Smooth muscle cell (in vitro differentiated cells): Measurements from ENCODE around the gene RPGRIP1. TPM values are rescaled to one million over a fixed set of nuclear protein-coding genes. Genes with fewer than 3 reads are reported as not detected.
"Not testable (repeated sequence)": the region's sequence is repeated elsewhere in the genome, so short reads cannot be mapped to it uniquely, and the experiment has no call there.

Experiments
- DNase-seq: peaks from one replicate; lab custom pipeline; 2025; ENCODE audit not compliant: unreplicated experiment; lab: John Stamatoyannopoulos, UW
- H2AFZ ChIP-seq: fragments of 200-600 bp; sonication (generic); 2 replicates; pipeline ENCODE4 v1.6.0; 2016; ENCODE audit warnings: antibody characterized with exemption, low read depth, mild to moderate bottlenecking
- H3F3A ChIP-seq: fragments of 200-600 bp; sonication (generic); 2 replicates; pipeline ENCODE4 v1.6.0; 2017; ENCODE audit warnings: antibody characterized with exemption, low read depth
- H3K27ac ChIP-seq: fragments of 200-600 bp; sonication (generic); 2 replicates; pipeline ENCODE4 v1.5.1; 2016; ENCODE audit warnings: low read depth, mild to moderate bottlenecking
- H3K27me3 ChIP-seq: fragments of 200-600 bp; sonication (generic); 2 replicates; pipeline ENCODE4 v1.6.1; 2016; ENCODE audit warnings: low read depth, mild to moderate bottlenecking
- H3K36me3 ChIP-seq: fragments of 200-600 bp; sonication (generic); 2 replicates; pipeline ENCODE4 v1.5.1; 2016; ENCODE audit warnings: low read depth
- H3K4me1 ChIP-seq: fragments of 200-600 bp; sonication (generic); 2 replicates; pipeline ENCODE4 v1.5.1; 2016; ENCODE audit warnings: low read depth
- H3K4me2 ChIP-seq: fragments of 200-600 bp; sonication (generic); 2 replicates; pipeline ENCODE4 v1.6.0; 2016; ENCODE audit warnings: mild to moderate bottlenecking
- H3K4me3 ChIP-seq: fragments of 200-600 bp; sonication (generic); 2 replicates; pipeline ENCODE4 v1.5.1; 2016; ENCODE audit warnings: mild to moderate bottlenecking
- H3K79me2 ChIP-seq: fragments of 200-600 bp; sonication (generic); 2 replicates; pipeline ENCODE4 v1.6.0; 2016; ENCODE audit warnings: low read depth, mild to moderate bottlenecking
- H3K9ac ChIP-seq: fragments of 200-600 bp; sonication (generic); 2 replicates; pipeline ENCODE4 v1.6.0; 2016; ENCODE audit warnings: low read depth
- H3K9me3 ChIP-seq: fragments of 200-600 bp; sonication (generic); replicated peaks from 2 replicates; pipeline ENCODE4 v1.5.1; 2016; ENCODE audit warnings: low read depth
- H4K20me1 ChIP-seq: fragments of 200-600 bp; sonication (generic); 2 replicates; pipeline ENCODE4 v1.6.0; 2016; ENCODE audit warnings: low read depth
- WGBS: methylation state at CpG from one replicate; pipeline ENCODE4 v1.1.7; 2016; ENCODE audit warnings: low lambda C conversion rate; 5-methylcytosine and 5-hydroxymethylcytosine counted together
- polyA plus RNA-seq: library from polyadenylated mRNA; unstranded; fragments of >200 nt; fragmentation: Nextera tagmentation; extraction: Ambion mirVana; gene quantifications from 2 replicates; pipeline ENCODE4 v1.2.1, GENCODE V29; 2016
- total RNA-seq: library from RNA; depleted of rRNA; stranded (reverse); fragments of >200 nt; gene quantifications from 2 replicates; pipeline ENCODE4 v1.2.3, GENCODE V29; 2014
- TF ChIP-seq, protein P1 (sequence below): fragments of 200-600 bp; sonication (generic); IDR thresholded peaks from 2 replicates; pipeline ENCODE4 v1.5.1; 2017; ENCODE audit warnings: borderline replicate concordance, mild to moderate bottlenecking, antibody characterized with exemption; ENCODE audit not compliant: insufficient read depth, poor library complexity, severe bottlenecking

The RPGRIP1 gene
- total and polyA plus RNA-seq, 2 experiments from 2014 or later, result not detected

DNA sequence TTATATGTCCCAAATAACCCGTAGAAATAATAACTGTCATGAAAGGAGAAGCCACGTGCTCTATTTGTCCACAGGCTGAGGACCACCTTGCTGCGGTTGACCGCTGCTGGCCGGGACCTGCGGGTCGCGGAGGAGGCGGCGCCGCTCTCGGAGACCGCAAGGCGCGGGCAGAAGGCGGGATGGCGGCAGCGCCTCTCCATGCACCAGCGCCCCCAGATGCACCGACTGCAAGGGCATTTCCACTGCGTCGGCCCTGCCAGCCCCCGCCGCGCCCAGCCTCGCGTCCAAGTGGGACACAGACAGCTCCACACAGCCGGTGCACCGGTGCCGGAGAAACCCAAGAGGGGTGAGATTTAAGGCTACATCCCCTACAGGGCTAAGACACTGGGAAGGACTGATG, 21.0 kb downstream of the RPGRIP1 start:
- no peak for DNase-seq
- Histone ChIP-seq H3K36me3 (no peaks in the 10 kb centered on the region), H2AFZ (no peak overlapping the region), H3K79me2 (no peaks in the 10 kb centered on the region), H3K4me1 (peaks cover 7% of the 10 kb centered on the region), H3K27me3 (peaks cover 36% of the 10 kb centered on the region), H3K9me3 (no peaks in the 10 kb centered on the region), H3K9ac (no peak overlapping the region), H3K4me3 (peak overlapping the region; percentile 33), H3F3A (no peaks in the 10 kb centered on the region), H3K4me2 (peak overlapping the region; percentile 78), H4K20me1 (no peaks in the 10 kb centered on the region), H3K27ac (no peak overlapping the region)
- TF ChIP-seq, protein P1, sequence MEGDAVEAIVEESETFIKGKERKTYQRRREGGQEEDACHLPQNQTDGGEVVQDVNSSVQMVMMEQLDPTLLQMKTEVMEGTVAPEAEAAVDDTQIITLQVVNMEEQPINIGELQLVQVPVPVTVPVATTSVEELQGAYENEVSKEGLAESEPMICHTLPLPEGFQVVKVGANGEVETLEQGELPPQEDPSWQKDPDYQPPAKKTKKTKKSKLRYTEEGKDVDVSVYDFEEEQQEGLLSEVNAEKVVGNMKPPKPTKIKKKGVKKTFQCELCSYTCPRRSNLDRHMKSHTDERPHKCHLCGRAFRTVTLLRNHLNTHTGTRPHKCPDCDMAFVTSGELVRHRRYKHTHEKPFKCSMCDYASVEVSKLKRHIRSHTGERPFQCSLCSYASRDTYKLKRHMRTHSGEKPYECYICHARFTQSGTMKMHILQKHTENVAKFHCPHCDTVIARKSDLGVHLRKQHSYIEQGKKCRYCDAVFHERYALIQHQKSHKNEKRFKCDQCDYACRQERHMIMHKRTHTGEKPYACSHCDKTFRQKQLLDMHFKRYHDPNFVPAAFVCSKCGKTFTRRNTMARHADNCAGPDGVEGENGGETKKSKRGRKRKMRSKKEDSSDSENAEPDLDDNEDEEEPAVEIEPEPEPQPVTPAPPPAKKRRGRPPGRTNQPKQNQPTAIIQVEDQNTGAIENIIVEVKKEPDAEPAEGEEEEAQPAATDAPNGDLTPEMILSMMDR, result no peak
- 3% methylated on average over 29 of the region's 30 CpGs for WGBS

DNA sequence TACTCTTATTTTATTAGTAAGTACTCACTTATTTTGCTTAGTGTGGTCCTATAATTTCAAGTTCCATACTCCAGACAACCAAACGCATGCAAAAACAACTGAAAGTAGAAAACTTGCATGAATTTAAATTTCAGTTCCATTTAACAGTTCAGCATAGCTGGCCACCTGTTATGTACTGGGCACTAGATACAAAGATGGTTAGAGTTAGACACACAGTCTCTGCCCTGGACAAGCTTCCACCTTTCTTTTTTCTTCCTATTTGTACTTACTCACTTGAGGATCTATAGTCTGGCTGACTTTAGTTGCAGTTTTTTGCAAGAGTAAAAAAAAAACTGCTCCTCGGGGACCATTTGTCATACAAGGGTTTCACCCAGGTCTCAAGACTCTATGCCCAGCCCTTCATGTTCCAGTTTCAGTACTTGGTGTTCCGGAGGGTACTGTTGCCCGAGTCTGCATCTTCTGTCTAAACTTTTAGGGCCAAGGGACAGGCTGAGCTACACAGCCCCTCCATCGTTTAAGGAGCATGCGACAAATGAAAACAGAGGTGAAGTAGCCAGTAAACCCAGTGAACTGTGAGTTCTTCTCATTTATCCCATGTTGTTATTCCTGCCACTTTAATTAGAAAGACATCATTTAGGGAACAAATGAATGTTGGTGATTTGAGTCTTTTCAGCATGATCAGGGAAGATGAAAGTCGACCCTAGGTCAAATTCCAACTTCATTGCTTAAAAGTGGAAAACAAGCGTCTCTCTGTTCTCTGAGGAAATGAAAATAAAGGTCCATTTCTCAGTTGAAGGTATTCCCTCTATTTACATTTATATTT, 22.3 kb downstream of the RPGRIP1 start:
- Histone ChIP-seq H2AFZ (no peak overlapping the region), H3K27me3 (peaks cover 36% of the 10 kb centered on the region), H4K20me1 (no peaks in the 10 kb centered on the region), H3K36me3 (no peaks in the 10 kb centered on the region), H3K4me3 (no peak overlapping the region), H3K9me3 (no peaks in the 10 kb centered on the region), H3K27ac (no peak overlapping the region), H3K79me2 (no peaks in the 10 kb centered on the region), H3K4me1 (peaks cover 7% of the 10 kb centered on the region), H3F3A (no peaks in the 10 kb centered on the region), H3K4me2 (no peak overlapping the region), H3K9ac (no peak overlapping the region)
- DNase-seq, result no peak
- WGBS, result 93% methylated on average over 8 of the region's 8 CpGs
- TF ChIP-seq, protein P1, result no peak

GRCh38 chr14:21302836-21303140, 22.9 kb downstream of the RPGRIP1 start:
- 100% methylated on average over 2 of the region's 2 CpGs for WGBS
- H2AFZ ChIP-seq, H3K9me3 ChIP-seq, H3K4me1 ChIP-seq, H3K27ac ChIP-seq, DNase-seq, H3K79me2 ChIP-seq, H3K4me3 ChIP-seq, H3K4me2 ChIP-seq, H4K20me1 ChIP-seq, H3K9ac ChIP-seq, H3K36me3 ChIP-seq, H3F3A ChIP-seq: not testable (repeated sequence)
- H3K27me3 ChIP-seq, result peaks cover 36% of the 10 kb centered on the region

- H3K4me3 ChIP-seq, result peak overlapping the region; percentile 53
- peaks cover 7% of the 10 kb centered on the region for H3F3A ChIP-seq
- H3K9ac ChIP-seq, result no peak overlapping the region
- DNase-seq, result no peak
- H2AFZ ChIP-seq, result peak overlapping the region; percentile 98
- no peaks in the 10 kb centered on the region for H3K79me2 ChIP-seq
- H3K36me3 ChIP-seq, result no peaks in the 10 kb centered on the region
- H4K20me1 ChIP-seq, result no peaks in the 10 kb centered on the region
- TF ChIP-seq, protein P1, result no peak
- H3K9me3 ChIP-seq, result no peaks in the 10 kb centered on the region
- H3K27ac ChIP-seq, result no peak overlapping the region
- peaks cover 4% of the 10 kb centered on the region for H3K4me1 ChIP-seq
- H3K27me3 ChIP-seq, result peaks cover 9% of the 10 kb centered on the region
- H3K4me2 ChIP-seq, result no peak overlapping the region
- WGBS, result 90% methylated on average over 3 of the region's 3 CpGs
Observed at GRCh38 chr14:21307637-21308036, 27.8 kb downstream of the RPGRIP1 start.
